Stimulated activated CD8-positive, alpha-beta memory T cell treated with anti-CD3 and anti-CD28 coated beads, Interleukin-7, amount 100 ng/mL, for 48 hours (primary cell): ENCODE data around the gene GJC2.
A peak's percentile ranks its signal among the peaks of the same experiment; 100 is the strongest.

ENCODE experiments used
- DNase-seq, 2 donors: peaks; one replicate each; pipeline ENCODE4 v3.0.0-alpha.2; 2020; ENCODE audit warnings: low read depth in 1 of 2; ENCODE audit errors: extremely low read depth in 1 of 2

The GJC2 gene

GRCh38 chr1:228144193-228144992 lies 5.3 kb upstream of the GJC2 start:
- DNase-seq = no peak

- no peak for DNase-seq
Measured at GRCh38 chr1:228144993-228145343, 4.8 kb upstream of the GJC2 start.

DNA sequence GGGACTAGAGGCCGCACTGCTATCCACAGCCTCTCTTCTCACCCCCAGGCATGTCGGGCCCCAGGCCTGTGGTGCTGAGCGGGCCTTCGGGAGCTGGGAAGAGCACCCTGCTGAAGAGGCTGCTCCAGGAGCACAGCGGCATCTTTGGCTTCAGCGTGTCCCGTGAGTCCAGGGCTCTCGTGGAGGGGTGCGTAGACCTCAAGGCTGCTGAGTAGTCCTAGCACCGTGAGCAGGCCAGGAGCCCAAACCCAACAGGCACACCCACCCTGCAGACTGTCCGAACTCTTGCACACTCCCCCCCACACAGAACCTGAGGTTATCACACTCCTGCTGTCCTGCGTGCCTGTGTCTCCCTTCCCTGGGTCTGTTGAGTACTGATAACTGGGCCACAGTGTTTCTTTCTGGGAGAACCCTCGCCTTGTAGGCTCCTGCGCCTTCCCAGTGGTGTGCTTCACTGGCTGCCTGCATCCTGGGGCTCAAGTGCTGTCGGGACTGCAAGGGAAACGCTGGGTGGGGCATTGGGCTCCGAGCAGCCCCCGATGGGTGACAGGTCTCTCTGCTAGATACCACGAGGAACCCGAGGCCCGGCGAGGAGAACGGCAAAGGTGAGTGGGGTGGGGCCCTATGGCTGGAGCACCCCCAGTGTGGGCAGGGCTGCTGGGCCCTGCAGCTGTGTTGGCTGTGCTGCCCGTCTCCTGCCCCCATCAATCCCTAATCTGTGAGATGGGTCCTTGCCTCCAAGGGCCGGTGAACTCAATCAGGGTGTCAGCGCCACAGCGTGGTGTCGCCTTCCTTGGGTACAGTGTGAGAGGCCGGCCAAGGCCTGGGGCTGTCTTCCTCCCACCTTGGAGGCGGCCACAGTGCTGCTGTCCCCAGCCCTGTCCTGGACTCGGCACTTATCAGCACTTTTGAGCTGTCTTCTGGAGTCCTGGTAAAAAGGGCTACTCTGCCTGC lies 4.0 kb upstream of the GJC2 start:
- DNase-seq = no peak

GRCh38 chr1:228146417-228147150 lies 3.1 kb upstream of the GJC2 start:
- DNase-seq = no peak

DNA sequence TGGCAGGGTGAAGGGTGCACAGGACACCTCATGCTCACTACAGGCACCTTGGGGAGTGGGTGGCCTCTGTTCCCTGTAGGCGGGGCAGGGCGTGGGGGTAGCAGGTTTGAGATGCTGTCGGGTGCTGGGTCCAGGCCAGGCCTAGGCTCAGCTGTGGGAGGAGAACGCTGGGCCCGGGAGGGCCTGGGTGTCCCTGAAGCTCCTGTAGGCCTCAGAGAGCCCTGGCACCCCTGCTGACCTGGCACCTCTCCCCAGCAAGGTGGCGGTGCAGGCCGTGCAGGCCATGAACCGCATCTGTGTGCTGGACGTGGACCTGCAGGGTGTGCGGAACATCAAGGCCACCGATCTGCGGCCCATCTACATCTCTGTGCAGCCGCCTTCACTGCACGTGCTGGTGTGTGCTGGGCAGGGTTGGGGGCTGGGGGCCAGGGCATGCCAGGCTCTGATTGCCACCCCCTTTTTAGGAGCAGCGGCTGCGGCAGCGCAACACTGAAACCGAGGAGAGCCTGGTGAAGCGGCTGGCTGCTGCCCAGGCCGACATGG lies 2.5 kb upstream of the GJC2 start:
- no peak for DNase-seq

GRCh38 chr1:228147768-228148167 lies 2.0 kb upstream of the GJC2 start:
- DNase-seq = no peak

GRCh38 chr1:228148196-228148861 lies 1.4 kb upstream of the GJC2 start:
- DNase-seq = no peak

GRCh38 chr1:228148935-228149405 lies 760 bp upstream of the GJC2 start:
- no peak for DNase-seq

- DNase-seq = no peak
Measured at GRCh38 chr1:228150120-228150460, 360 bp downstream of the GJC2 start.

DNA sequence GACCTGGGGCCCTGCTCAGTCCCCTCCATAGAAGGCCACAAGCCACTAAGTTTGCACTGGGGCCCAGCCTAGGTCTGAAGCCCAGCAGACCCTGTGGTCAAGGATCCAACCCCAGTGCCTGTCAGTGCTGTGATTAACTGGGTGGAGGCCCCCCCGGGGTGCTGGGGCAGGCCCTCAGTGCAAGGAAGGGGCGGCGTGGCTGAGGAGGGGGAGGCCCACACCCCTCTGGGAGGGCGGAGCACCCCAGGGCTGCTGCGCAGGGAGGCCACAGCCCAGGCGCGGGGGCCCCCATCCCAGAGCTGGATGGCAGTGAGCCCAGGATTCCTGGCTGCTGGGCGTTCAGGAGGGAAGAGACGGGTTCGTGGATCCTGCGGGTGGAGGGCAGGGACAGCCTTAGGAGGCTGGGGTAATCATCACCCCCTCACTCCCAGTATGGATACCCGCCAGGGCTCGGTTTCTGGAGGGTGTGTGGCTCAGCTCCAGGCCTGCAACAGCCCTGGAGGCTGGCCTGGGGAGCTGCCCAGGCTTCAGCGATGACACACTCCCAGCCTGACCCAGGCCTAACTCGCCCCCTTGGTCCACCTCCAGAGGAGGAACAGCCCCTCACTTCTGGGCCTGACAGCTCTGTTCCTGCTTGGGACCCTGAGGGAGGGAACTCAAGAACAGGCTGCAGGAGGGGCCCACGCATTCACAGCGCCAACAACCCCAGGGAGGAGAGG lies 890 bp downstream of the GJC2 start:
- DNase-seq = no peak

DNA sequence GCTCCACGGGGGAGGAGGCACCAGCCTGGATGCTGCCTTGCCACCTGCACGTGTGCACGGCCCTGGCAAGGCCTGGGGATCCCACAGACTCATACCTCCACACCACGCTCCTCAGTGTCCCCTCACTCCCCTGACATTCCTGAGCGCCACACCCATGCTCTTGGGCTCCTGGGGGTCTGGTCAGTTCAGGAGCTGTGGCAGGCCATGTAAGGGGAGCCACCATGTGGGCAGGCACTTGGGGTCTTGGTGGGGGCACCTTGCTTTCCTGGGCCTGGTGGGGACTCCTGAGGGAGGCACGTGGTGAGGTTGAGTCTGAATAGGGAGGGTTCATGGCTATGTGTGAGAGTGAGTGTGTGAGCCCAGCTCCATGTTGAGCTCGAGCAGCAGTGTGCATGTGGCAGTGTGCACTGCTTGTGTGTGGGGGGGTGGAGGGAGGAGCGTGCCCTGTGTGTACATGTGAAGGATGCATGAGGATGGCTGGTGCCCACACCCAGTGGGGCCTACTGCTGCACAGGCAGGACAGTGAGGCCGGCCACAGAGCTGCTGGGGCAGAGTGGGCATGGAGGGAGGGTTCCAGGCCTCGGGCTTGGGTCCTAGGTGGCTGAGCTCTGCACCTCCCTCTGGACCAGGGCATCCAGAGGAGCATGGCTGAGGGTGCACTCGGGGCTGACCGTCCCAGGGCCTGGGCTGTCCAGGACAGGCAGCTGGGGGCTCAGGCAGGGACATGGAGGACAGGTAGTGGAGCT lies 1.6 kb downstream of the GJC2 start:
- DNase-seq = no peak

GRCh38 chr1:228152097-228152917 lies 2.6 kb downstream of the GJC2 start:
- DNase-seq = no peak

DNA sequence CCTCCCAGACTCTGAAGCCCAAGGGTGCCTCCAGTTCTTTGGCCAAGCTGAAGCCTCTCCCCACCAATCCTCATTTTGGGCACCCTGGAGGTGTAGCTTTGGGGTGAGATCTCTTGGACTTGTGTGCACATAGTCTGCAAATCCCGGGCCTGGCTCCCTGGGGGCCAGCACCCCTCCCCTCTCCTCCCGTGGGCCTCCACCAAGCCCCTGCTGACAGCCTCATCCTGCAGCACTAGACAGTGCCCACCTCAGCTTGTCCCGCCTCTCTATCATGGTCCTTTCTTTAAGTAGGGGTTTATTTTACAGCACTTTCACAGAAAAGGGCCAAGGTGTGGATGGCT lies 3.2 kb downstream of the GJC2 start:
- DNase-seq = no peak

DNA sequence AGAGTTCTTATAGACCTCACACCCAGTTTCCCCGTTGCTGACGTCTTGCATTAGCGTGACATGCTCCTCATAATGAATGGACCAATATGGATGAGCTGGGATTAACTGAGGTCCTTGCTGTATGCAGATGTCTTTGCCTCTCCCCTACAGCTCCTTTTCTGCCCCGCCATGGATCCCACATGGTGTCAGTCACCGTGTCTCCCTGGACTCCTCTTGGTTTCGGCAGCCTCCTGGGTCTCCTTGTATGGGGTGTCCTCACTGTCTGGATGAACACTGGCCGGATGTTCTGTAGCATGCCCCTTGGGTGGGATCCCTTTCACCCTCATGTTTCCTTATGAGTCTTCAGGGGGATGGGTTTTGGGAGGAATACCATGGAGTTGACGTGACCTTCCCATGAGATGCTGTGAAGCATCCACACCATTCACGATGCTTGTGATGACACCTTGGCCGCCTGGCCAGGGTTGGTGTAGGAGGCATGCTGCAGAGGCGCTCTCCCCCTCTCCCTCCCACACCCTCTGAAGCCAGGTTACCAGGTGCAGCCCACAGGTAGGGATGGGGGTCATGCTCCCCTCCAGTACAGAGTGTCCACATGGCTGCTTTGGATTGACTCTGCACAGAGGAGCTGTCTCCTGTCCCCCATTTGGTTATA lies 4.4 kb downstream of the GJC2 start:
- no peak for DNase-seq

- DNase-seq = peak in 1 of 2 donors; percentile 45
Measured at GRCh38 chr1:228154670-228155571, 5.2 kb downstream of the GJC2 start.

GRCh38 chr1:228155596-228156514 lies 6.1 kb downstream of the GJC2 start:
- DNase-seq = no peak
